IPS-15b (cell line): ENCODE results near the gene SRPRA.

ENCODE experiments used
- H3K27me3 ChIP-seq: one replicate; pipeline ENCODE4 v1.6.1; 2013; ENCODE audit warnings: low read length; ENCODE audit not compliant: control insufficient read depth, insufficient read depth
- H3K36me3 ChIP-seq: one replicate; pipeline ENCODE4 v1.6.1; 2013; ENCODE audit warnings: low read length; ENCODE audit not compliant: control insufficient read depth, insufficient read depth
- H3K4me1 ChIP-seq: one replicate; pipeline ENCODE4 v1.6.1; 2013; ENCODE audit warnings: mild to moderate bottlenecking, low read length; ENCODE audit not compliant: control insufficient read depth, insufficient read depth
- H3K4me3 ChIP-seq: one replicate; pipeline ENCODE4 v1.5.1; 2013; ENCODE audit warnings: low read depth, low read length
- H3K9ac ChIP-seq: one replicate; pipeline ENCODE4 v1.6.1; 2013; ENCODE audit warnings: low read depth, mild to moderate bottlenecking, low read length
- H3K9me3 ChIP-seq: one replicate; pipeline ENCODE4 v1.6.1; 2013; ENCODE audit warnings: mild to moderate bottlenecking, low read length; ENCODE audit not compliant: control insufficient read depth, insufficient read depth

Gene SRPRA

DNA sequence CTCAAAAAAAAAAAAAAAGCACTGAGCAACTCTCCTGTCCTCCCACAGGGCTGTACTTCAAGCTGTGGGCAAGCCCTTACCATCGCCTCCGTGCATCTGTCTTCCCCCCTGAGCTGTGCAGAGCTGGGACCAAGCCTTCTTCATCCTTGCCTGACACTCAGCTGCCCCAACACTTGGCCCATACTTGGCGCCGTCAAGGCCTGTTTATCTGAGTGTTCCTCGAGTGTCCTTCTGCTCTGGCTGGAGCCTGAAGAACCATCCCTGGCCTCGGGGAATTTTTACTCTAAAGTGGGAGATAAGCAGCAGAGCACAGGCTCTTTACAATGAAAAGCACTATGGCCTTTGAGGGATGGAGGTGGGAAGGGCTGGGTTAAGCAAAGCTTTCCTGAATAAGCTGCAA is 12.6 kb upstream of the SRPRA start:
- Histone ChIP-seq H3K4me1 (peaks cover 5% of the 10 kb centered on the region), H3K36me3 (peaks cover 9% of the 10 kb centered on the region), H3K4me3 (no peak overlapping the region), H3K9me3 (no peaks in the 10 kb centered on the region), H3K9ac (no peak overlapping the region), H3K27me3 (peaks cover 22% of the 10 kb centered on the region)

GRCh38 chr11:126280595-126280994 is 11.9 kb upstream of the SRPRA start:
- peaks cover 15% of the 10 kb centered on the region for H3K36me3 ChIP-seq
- H3K9ac ChIP-seq: no peak overlapping the region
- peaks cover 22% of the 10 kb centered on the region for H3K27me3 ChIP-seq
- peaks cover 5% of the 10 kb centered on the region for H3K4me1 ChIP-seq
- no peaks in the 10 kb centered on the region for H3K9me3 ChIP-seq
- no peak overlapping the region for H3K4me3 ChIP-seq

- H3K9ac ChIP-seq: no peak overlapping the region
- peaks cover 20% of the 10 kb centered on the region for H3K27me3 ChIP-seq
- H3K9me3 ChIP-seq: no peaks in the 10 kb centered on the region
- peaks cover 25% of the 10 kb centered on the region for H3K36me3 ChIP-seq
- H3K4me1 ChIP-seq: peaks cover 5% of the 10 kb centered on the region
- no peak overlapping the region for H3K4me3 ChIP-seq
These were observed 10.5 kb upstream of the SRPRA start for GRCh38 chr11:126279191-126279590.

DNA sequence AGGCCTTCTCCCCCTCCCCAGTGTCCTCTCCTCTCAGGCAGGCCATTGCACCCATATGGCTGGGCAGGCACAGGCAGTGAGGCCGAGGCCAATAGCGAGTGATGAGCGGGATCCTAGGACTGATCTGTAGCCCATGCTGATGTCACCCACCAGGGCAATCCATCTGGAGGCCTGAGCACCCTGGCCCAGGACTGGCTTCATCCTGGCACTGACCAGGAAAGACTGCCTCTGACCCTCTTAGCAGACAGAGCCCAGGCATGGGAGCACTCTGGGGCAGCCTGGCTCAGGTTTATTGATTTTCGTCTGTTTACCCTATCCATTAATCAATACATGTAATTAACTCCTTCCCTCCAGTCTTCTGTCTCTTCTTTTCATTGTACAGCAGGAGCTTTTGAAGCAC is 9.1 kb upstream of the SRPRA start:
- peaks cover 12% of the 10 kb centered on the region for H3K27me3 ChIP-seq
- H3K4me1 ChIP-seq: peaks cover 3% of the 10 kb centered on the region
- H3K36me3 ChIP-seq: peaks cover 34% of the 10 kb centered on the region
- no peak overlapping the region for H3K9ac ChIP-seq
- H3K4me3 ChIP-seq: no peak overlapping the region
- no peaks in the 10 kb centered on the region for H3K9me3 ChIP-seq

DNA sequence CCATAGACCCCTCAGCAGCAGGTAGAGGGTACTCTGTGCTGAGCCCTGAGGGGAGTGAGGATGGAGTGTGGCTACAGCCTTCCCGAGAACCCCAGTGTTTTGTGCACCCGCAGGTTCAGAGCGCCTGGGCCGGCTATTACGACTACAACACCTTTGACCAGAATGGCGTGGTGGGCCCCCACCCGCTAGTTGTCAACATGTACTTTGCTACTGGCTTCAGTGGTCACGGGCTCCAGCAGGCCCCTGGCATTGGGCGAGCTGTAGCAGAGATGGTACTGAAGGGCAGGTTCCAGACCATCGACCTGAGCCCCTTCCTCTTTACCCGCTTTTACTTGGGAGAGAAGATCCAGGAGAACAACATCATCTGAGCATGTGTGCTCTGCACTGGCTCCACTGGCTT is 8.6 kb upstream of the SRPRA start:
- Histone ChIP-seq H3K36me3 (peaks cover 35% of the 10 kb centered on the region), H3K4me1 (peaks cover 3% of the 10 kb centered on the region), H3K4me3 (no peak overlapping the region), H3K9me3 (no peaks in the 10 kb centered on the region), H3K27me3 (peaks cover 12% of the 10 kb centered on the region), H3K9ac (no peak overlapping the region)

DNA sequence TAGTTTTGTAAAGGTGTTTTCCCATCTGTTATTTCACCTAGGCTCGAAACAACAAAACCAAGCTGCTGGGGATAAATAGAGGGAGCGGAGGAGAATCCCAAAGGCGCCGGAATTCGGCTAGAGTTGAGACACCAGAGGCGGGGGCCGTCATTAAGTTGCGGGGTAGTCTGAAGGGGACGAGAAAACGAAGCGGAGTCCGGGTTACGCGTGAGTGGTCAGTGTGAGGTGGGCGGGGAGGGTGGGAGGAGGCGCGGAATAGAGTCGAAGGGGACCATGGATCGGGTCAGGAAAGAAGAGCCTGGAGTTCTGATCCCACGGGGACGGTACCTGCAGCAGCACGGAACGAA is 361 bp downstream of the SRPRA start:
- H3K36me3 ChIP-seq: peaks cover 41% of the 10 kb centered on the region
- no peaks in the 10 kb centered on the region for H3K27me3 ChIP-seq
- H3K9me3 ChIP-seq: no peaks in the 10 kb centered on the region
- H3K4me3 ChIP-seq: peak overlapping the region; percentile 95
- H3K4me1 ChIP-seq: peaks cover 6% of the 10 kb centered on the region
- peak overlapping the region; percentile 99 for H3K9ac ChIP-seq

GRCh38 chr11:126267650-126268049 is 1.0 kb downstream of the SRPRA start:
- H3K4me3 ChIP-seq: peak overlapping the region; percentile 95
- H3K27me3 ChIP-seq: no peaks in the 10 kb centered on the region
- peaks cover 6% of the 10 kb centered on the region for H3K4me1 ChIP-seq
- H3K9me3 ChIP-seq: no peaks in the 10 kb centered on the region
- H3K9ac ChIP-seq: peak overlapping the region; percentile 99
- H3K36me3 ChIP-seq: peaks cover 41% of the 10 kb centered on the region

GRCh38 chr11:126265811-126266210 is 2.9 kb downstream of the SRPRA start:
- Histone ChIP-seq H3K9me3 (no peaks in the 10 kb centered on the region), H3K4me3 (no peak overlapping the region), H3K36me3 (peaks cover 51% of the 10 kb centered on the region), H3K4me1 (peaks cover 6% of the 10 kb centered on the region), H3K9ac (no peak overlapping the region), H3K27me3 (no peaks in the 10 kb centered on the region)

DNA sequence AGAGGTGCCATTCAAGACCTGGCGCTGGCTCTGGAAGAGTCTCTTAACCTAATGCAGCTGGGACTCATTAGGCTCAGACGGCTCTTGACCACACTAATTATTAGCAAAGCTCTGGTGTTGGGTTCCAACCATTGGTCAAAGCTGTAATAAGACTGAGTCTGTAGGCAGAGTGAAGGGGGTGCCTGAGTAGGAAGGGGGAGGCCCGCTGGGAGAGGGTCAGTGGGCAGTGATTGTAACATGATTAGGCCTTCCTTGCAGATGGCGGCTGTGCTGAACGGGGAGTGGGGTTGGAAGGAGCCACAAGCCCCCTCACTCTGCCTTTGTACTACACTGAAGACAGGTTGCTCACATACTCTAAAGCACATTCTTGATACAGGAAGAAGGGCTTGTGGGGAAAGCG is 5.2 kb downstream of the SRPRA start:
- no peaks in the 10 kb centered on the region for H3K9me3 ChIP-seq
- no peak overlapping the region for H3K9ac ChIP-seq
- peaks cover 4% of the 10 kb centered on the region for H3K4me1 ChIP-seq
- no peaks in the 10 kb centered on the region for H3K27me3 ChIP-seq
- H3K4me3 ChIP-seq: no peak overlapping the region
- peaks cover 52% of the 10 kb centered on the region for H3K36me3 ChIP-seq

- Histone ChIP-seq H3K9me3 (no peaks in the 10 kb centered on the region), H3K36me3 (peaks cover 55% of the 10 kb centered on the region), H3K27me3 (no peaks in the 10 kb centered on the region), H3K4me3 (no peak overlapping the region), H3K9ac (no peak overlapping the region), H3K4me1 (no peaks in the 10 kb centered on the region)
These were observed 6.5 kb downstream of the SRPRA start for GRCh38 chr11:126262216-126262615.

GRCh38 chr11:126257764-126258163 is 10.9 kb downstream of the SRPRA start:
- Histone ChIP-seq H3K9me3 (no peaks in the 10 kb centered on the region), H3K9ac (no peak overlapping the region), H3K4me3 (no peak overlapping the region), H3K4me1 (no peaks in the 10 kb centered on the region), H3K36me3 (peaks cover 26% of the 10 kb centered on the region), H3K27me3 (no peaks in the 10 kb centered on the region)

DNA sequence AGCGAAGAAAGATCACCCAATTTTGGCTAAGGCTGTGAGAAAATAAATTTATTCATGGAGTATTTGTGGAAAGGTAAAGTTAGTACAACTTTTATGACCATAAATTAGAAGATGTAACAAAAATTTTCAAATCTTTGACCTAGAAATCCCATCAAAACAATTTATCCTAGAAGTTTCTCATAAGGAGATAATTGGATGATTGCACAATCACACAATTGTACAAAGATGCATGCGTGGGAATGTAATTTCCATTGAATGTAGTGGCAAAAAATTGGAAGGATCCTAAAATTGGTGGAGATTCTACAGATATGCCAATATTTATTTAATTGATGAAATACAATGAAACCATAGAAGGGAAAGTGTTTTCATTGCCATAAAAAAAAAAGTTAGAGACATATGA is 11.6 kb downstream of the SRPRA start:
- Histone ChIP-seq H3K9me3 (no peaks in the 10 kb centered on the region), H3K27me3 (no peaks in the 10 kb centered on the region), H3K36me3 (peaks cover 22% of the 10 kb centered on the region), H3K4me1 (no peaks in the 10 kb centered on the region), H3K4me3 (no peak overlapping the region), H3K9ac (no peak overlapping the region)

DNA sequence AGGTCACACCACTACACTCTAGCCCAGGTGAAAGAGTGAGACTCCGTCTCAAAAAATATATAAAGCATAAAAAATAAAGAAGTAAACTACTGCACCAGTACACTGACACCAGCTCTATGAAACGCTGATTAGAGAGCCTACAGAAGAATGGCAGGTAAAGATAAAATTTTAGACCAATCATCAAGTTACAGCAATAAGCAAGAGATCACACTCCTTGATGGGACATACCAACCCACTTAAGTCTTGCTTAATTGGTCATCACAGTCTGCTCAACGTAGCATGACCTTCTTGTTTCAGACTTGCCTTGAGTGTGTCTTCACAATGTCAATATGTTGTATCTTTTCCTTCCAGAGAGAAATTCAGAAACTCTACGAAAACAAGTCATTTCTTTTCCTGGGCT is 12.5 kb downstream of the SRPRA start:
- Histone ChIP-seq H3K36me3 (peaks cover 20% of the 10 kb centered on the region), H3K4me1 (no peaks in the 10 kb centered on the region), H3K9ac (no peak overlapping the region), H3K9me3 (no peaks in the 10 kb centered on the region), H3K27me3 (no peaks in the 10 kb centered on the region), H3K4me3 (no peak overlapping the region)
